ENCODE measurements around the gene ATF6. TPM values are rescaled to one million over a fixed set of nuclear protein-coding genes. Genes with fewer than 3 reads are reported as not detected.

The ATF6 gene
- total RNA-seq, 3 donors from 2014 or later: 31.0 to 56.1 (median 34.1) TPM

DNA sequence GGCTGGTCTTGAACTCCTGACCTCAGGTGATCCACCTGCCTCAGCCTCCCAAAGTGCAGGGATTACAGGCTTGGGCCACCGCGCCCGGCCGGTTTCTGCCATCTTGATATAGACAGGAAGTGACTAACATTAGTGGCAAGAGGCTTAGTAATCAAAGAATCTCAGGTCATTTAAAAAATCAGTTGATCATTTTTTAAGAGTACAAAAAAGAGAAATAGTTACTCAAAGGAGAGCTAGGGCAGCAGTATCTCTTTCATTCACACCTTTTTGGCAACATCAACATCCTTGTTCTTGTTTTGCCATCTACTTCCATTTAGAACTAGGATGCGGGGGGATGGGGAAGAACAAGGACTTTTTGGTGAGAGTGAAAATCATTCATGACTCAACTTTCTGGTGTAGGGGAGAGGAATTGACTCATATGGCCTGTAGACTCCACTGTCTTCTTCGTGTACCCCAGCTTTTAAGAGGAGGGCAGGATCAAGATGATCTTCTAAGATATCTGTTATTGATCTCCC lies 36.0 kb upstream of the ATF6 start:
- intact Hi-C loops (cut with DNase I; ENCODE audit: low total_unique reads): no loop called here
- Histone ChIP-seq H3K4me3 (no peak overlapping the region), H3K36me3 (no peaks in the 10 kb centered on the region), H3K27ac (no peak overlapping the region), H3K9me3 (no peaks in the 10 kb centered on the region), H3K4me1 (no peaks in the 10 kb centered on the region), H3K27me3 (no peaks in the 10 kb centered on the region)
- TF ChIP-seq POLR2A (IDR thresholded peaks at IDR 0.05): no peak
- no peak for TF ChIP-seq POLR2AphosphoS5 (IDR thresholded peaks at IDR 0.05)
- TF ChIP-seq, protein P1, sequence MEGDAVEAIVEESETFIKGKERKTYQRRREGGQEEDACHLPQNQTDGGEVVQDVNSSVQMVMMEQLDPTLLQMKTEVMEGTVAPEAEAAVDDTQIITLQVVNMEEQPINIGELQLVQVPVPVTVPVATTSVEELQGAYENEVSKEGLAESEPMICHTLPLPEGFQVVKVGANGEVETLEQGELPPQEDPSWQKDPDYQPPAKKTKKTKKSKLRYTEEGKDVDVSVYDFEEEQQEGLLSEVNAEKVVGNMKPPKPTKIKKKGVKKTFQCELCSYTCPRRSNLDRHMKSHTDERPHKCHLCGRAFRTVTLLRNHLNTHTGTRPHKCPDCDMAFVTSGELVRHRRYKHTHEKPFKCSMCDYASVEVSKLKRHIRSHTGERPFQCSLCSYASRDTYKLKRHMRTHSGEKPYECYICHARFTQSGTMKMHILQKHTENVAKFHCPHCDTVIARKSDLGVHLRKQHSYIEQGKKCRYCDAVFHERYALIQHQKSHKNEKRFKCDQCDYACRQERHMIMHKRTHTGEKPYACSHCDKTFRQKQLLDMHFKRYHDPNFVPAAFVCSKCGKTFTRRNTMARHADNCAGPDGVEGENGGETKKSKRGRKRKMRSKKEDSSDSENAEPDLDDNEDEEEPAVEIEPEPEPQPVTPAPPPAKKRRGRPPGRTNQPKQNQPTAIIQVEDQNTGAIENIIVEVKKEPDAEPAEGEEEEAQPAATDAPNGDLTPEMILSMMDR (IDR thresholded peaks at IDR 0.05): no peak
- no peak for DNase-seq (ENCODE audit: low spot score in 2 of 2)

DNA sequence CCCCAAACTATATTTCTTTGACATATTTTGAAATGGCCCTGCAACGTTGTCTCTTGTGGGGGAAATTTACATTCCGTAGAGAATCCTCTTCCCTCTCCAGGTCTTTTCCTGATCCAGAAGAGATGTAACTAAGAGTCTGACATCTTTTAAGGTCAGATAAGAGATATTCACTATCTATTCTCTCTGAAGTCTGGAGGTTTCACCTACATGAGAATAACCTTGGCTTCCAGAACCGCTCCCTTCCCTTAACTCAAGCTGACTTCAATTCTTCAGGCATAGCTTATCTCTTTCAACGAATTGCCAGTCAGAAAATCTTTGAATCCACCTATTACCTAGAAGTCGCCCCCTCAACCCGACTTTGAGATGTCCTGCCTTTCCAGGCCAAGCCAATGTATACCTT lies 34.9 kb upstream of the ATF6 start:
- Histone ChIP-seq H3K4me1 (no peaks in the 10 kb centered on the region), H3K9me3 (no peaks in the 10 kb centered on the region), H3K27me3 (no peaks in the 10 kb centered on the region), H3K4me3 (no peak overlapping the region), H3K36me3 (no peaks in the 10 kb centered on the region), H3K27ac (no peak overlapping the region)
- TF ChIP-seq, protein P1 (IDR thresholded peaks at IDR 0.05): no peak
- no peak for TF ChIP-seq POLR2A (IDR thresholded peaks at IDR 0.05)
- no peak for TF ChIP-seq POLR2AphosphoS5 (IDR thresholded peaks at IDR 0.05)
- DNase-seq (ENCODE audit: low spot score in 2 of 2): no peak
- intact Hi-C loops (cut with DNase I; ENCODE audit: low total_unique reads): no loop called here

DNA sequence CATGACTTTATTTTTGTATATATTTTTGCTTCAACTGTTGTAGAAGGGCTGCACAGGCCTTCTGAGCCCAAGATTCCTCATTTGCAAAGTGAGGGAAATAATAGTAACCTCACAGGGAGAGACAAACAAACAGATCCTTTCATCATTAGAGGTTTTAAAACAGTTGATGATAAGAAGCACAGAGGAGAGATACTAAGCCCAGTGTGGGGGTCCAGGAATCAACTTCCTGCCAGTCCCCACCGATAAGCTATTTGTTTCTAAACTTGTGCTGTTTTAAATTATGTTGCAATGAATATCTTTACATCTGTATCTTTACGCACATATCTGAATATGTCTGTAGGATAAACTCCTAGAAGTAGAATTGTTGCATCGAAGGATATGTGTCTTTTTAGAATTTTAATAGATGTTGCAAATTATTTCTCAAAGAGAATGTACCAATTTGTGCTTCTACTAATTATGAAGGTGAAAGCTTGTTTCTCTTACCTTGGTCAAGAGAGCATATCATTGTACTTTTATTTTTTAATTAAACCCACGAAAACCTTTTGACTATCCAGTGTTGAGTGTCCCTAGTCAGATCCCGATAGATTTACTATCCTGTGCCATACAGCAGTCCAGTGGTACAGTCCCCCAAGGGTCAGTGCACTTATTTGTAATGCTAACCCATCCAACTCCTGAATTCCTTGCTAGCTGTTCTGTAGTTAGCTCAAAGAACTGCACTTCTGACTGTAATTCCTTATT lies 34.0 kb upstream of the ATF6 start:
- H3K9me3 ChIP-seq: no peaks in the 10 kb centered on the region
- no peaks in the 10 kb centered on the region for H3K27me3 ChIP-seq
- TF ChIP-seq POLR2AphosphoS5 (IDR thresholded peaks at IDR 0.05): no peak
- TF ChIP-seq, protein P1 (IDR thresholded peaks at IDR 0.05): no peak
- TF ChIP-seq POLR2A (IDR thresholded peaks at IDR 0.05): no peak
- DNase-seq (ENCODE audit: low spot score in 2 of 2): no peak
- no peak overlapping the region for H3K4me3 ChIP-seq
- no peaks in the 10 kb centered on the region for H3K4me1 ChIP-seq
- intact Hi-C loops (cut with DNase I; ENCODE audit: low total_unique reads): no loop called here
- no peak overlapping the region for H3K27ac ChIP-seq
- no peaks in the 10 kb centered on the region for H3K36me3 ChIP-seq

DNA sequence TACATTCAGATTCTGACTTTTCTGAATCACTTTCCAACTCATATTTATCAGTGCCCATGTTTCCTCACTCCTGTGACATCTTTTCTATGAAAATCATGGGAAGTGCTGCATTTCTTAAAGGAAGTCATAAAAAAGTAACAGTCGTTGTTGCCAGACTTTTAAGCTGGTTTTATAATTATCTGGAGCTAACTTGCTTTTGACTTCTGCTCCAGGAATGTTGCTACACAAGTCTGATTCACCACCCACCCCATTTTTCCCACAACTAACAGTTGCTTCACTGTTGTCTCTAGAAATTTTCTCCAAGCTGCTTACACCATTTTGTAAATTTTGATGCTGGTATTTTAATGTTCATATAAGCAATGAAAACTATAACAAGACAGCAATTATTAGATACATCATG lies 32.6 kb upstream of the ATF6 start:
- Histone ChIP-seq H3K4me1 (no peaks in the 10 kb centered on the region), H3K27ac (peak overlapping the region; percentile 33 to 35), H3K27me3 (no peaks in the 10 kb centered on the region), H3K4me3 (no peak overlapping the region), H3K9me3 (no peaks in the 10 kb centered on the region), H3K36me3 (no peaks in the 10 kb centered on the region)
- no peak for DNase-seq (ENCODE audit: low spot score in 2 of 2)
- no peak for TF ChIP-seq POLR2A (IDR thresholded peaks at IDR 0.05)
- TF ChIP-seq, protein P1 (IDR thresholded peaks at IDR 0.05): no peak
- TF ChIP-seq POLR2AphosphoS5 (IDR thresholded peaks at IDR 0.05): no peak
- intact Hi-C loops (cut with DNase I; ENCODE audit: low total_unique reads): no loop called here

DNA sequence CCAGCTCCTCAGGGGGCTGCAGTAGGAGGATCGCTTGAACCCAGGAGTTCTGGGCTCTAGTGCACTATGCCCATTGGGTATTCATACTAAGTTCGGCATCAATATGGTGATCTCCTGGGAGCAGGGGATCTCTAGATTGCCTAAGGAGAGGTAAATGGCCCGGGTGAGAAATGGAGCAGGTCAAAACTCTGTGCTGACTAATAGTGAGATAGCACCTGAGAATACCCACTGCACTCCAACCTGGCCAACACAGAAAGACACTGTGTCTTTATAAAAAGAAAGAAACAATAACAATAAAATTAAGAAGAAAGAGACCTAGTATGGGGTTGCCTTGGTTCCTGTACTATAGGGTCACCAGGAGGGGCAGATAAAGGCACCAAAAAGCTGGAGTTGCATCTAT lies 30.3 kb upstream of the ATF6 start:
- Histone ChIP-seq H3K4me1 (no peaks in the 10 kb centered on the region), H3K27ac (no peak overlapping the region), H3K9me3 (no peaks in the 10 kb centered on the region), H3K4me3 (no peak overlapping the region), H3K36me3 (no peaks in the 10 kb centered on the region), H3K27me3 (no peaks in the 10 kb centered on the region)
- intact Hi-C loops (cut with DNase I; ENCODE audit: low total_unique reads): no loop called here
- TF ChIP-seq, protein P1 (IDR thresholded peaks at IDR 0.05): no peak
- TF ChIP-seq POLR2A (IDR thresholded peaks at IDR 0.05) (no peak), POLR2AphosphoS5 (IDR thresholded peaks at IDR 0.05) (no peak)
- no peak for DNase-seq (ENCODE audit: low spot score in 2 of 2)

Data from breast epithelium (tissue), 4 donors.